Ramos (cell line): ENCODE measurements around the gene GSTM4.
"Not testable (repeated sequence)": the region's sequence is repeated elsewhere in the genome, so short reads cannot be mapped to it uniquely, and the experiment has no call there.

Experiments
- in situ Hi-C: fragments of 300-500 bp; cut with MboI; formaldehyde crosslinking; loops from one replicate; pipeline ENCODE4 v1.14.3; 2022; ENCODE audit warnings: low sequenced_read_pairs; ENCODE audit not compliant: unreplicated experiment

GSTM4 gene

GRCh38 chr1:109659997-109660690 is 4.2 kb downstream of the GSTM4 start:
- in situ Hi-C loops = no loop called here

- in situ Hi-C loops = not testable (repeated sequence)
These were observed 4.8 kb downstream of the GSTM4 start for GRCh38 chr1:109660691-109661026.

GRCh38 chr1:109661391-109661790 is 5.5 kb downstream of the GSTM4 start:
- in situ Hi-C loops = no loop called here

- in situ Hi-C loops = no loop called here
These were observed 8.8 kb downstream of the GSTM4 start for GRCh38 chr1:109664671-109665070.

- in situ Hi-C loops = no loop called here
These were observed 11.7 kb downstream of the GSTM4 start, which contains the start of gene GSTM2 for GRCh38 chr1:109667452-109668122. Gene GSTM2, plus strand, starts transcription at chr1:109668057. Its CDS starts 59 bp downstream, at chr1:109668116.

- in situ Hi-C loops = no loop called here
These were observed 12.3 kb downstream of the GSTM4 start for GRCh38 chr1:109668123-109668775.

- in situ Hi-C loops = no loop called here
These were observed 13.5 kb downstream of the GSTM4 start for GRCh38 chr1:109669246-109669948.

- in situ Hi-C loops = not testable (repeated sequence)
These were observed 14.0 kb downstream of the GSTM4 start for GRCh38 chr1:109669949-109670302.

GRCh38 chr1:109671067-109671466 is 15.2 kb downstream of the GSTM4 start:
- in situ Hi-C loops = no loop called here

GRCh38 chr1:109673861-109674260 is 18.0 kb downstream of the GSTM4 start:
- in situ Hi-C loops = not testable (repeated sequence)

- in situ Hi-C loops = not testable (repeated sequence)
These were observed 20.9 kb downstream of the GSTM4 start for GRCh38 chr1:109676683-109677381.

- in situ Hi-C loops = no loop called here
These were observed 21.6 kb downstream of the GSTM4 start for GRCh38 chr1:109677459-109677858.

GRCh38 chr1:109678637-109679036 is 22.7 kb downstream of the GSTM4 start:
- in situ Hi-C loops = not testable (repeated sequence)

GRCh38 chr1:109684777-109685176 is 28.9 kb downstream of the GSTM4 start:
- in situ Hi-C loops = not testable (repeated sequence)

- in situ Hi-C loops = not testable (repeated sequence)
These were observed 29.5 kb downstream of the GSTM4 start for GRCh38 chr1:109685399-109685798.

GRCh38 chr1:109685890-109686289 is 30.0 kb downstream of the GSTM4 start:
- in situ Hi-C loops = not testable (repeated sequence)

GRCh38 chr1:109687109-109687508 is 31.2 kb downstream of the GSTM4 start:
- in situ Hi-C loops = not testable (repeated sequence)

- in situ Hi-C loops = no loop called here
These were observed 32.0 kb downstream of the GSTM4 start, which contains the start of gene GSTM1 for GRCh38 chr1:109687641-109688499. Gene GSTM1, plus strand, starts transcription at chr1:109687817. Its CDS starts 57 bp downstream, at chr1:109687874.

- in situ Hi-C loops = no loop called here
These were observed 34.0 kb downstream of the GSTM4 start for GRCh38 chr1:109689844-109690405.
